IMR-90 (cell line): ENCODE results near the gene BHLHE23.

Experiments used
- BHLHE40 ChIP-seq: fragments of 150-350 bp; IDR thresholded peaks from 2 replicates; pipeline ENCODE4 v1.6.1; 2016; ENCODE audit warnings: mild to moderate bottlenecking, low read depth, low read length
- CTCF ChIP-seq: conservative IDR thresholded peaks from 2 replicates; pipeline ENCODE4 v1.5.1; 2012; ENCODE audit warnings: mild to moderate bottlenecking, low read depth, low read length, improper control_type of control experiment
- MAFK ChIP-seq: IDR thresholded peaks from 2 replicates; pipeline ENCODE4 v1.6.1; 2012; ENCODE audit warnings: low read depth, low read length, improper control_type of control experiment
- RFX5 ChIP-seq: IDR thresholded peaks from 2 replicates; pipeline ENCODE4 v1.8.0; 2012; ENCODE audit warnings: low read depth, mild to moderate bottlenecking, low read length, moderate library complexity

DNA sequence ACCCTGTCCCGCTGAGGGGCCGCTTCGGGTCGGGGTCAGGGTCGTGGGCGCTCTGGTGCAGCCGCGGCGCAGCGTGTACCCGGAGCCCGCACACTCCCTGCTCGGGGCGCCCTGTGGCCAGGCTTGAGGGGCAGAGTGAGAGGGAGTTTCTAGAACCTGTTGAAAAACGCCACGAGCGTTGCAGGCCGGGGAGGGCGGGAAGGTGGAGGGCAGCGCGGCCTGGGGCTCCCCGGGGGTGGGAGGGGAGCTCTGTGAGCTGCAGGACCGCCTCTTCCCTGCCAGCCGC is 539 bp upstream of the BHLHE23 start:
- no peak for TF ChIP-seq CTCF
- TF ChIP-seq RFX5: no peak
- TF ChIP-seq MAFK: no peak
- no peak for TF ChIP-seq BHLHE40
